ENCODE results near the gene TRMT2A.

TRMT2A gene

GRCh38 chr22:20142711-20143621 lies 25.9 kb upstream of the TRMT2A start:
- no peak for TF ChIP-seq CTCF (IDR thresholded peaks at IDR 0.05)
- no peak overlapping the region for H3K4me3 ChIP-seq
- H3K27ac ChIP-seq = no peak overlapping the region
- DNase-seq (ENCODE audit: low spot score) = no peak

- no peak for TF ChIP-seq CTCF (IDR thresholded peaks at IDR 0.05)
- no peak for DNase-seq (ENCODE audit: low spot score)
- no peak overlapping the region for H3K27ac ChIP-seq
- no peak overlapping the region for H3K4me3 ChIP-seq
Measured at GRCh38 chr22:20141186-20142077, 24.4 kb upstream of the TRMT2A start.

- TF ChIP-seq CTCF (IDR thresholded peaks at IDR 0.05) = no peak
Measured at GRCh38 chr22:20140521-20140964, 23.5 kb upstream of the TRMT2A start.

GRCh38 chr22:20140107-20140445 lies 23.1 kb upstream of the TRMT2A start:
- no peak overlapping the region for H3K4me3 ChIP-seq
- no peak overlapping the region for H3K27ac ChIP-seq
- no peak for TF ChIP-seq CTCF (IDR thresholded peaks at IDR 0.05)
- no peak for DNase-seq (ENCODE audit: low spot score)

More at GRCh38 chr22:20140521-20140964, 23.5 kb upstream of the TRMT2A start:
- DNase-seq (ENCODE audit: low spot score) = no peak
- Histone ChIP-seq H3K27ac (no peak overlapping the region), H3K4me3 (no peak overlapping the region)

- Histone ChIP-seq H3K27ac (no peak overlapping the region), H3K4me3 (no peak overlapping the region)
- TF ChIP-seq CTCF (IDR thresholded peaks at IDR 0.05) = no peak
- DNase-seq (ENCODE audit: low spot score) = no peak
Measured at GRCh38 chr22:20139391-20140106, 22.5 kb upstream of the TRMT2A start.

- DNase-seq (ENCODE audit: low spot score) = no peak
- TF ChIP-seq CTCF (IDR thresholded peaks at IDR 0.05) = no peak
- no peak overlapping the region for H3K4me3 ChIP-seq
- no peak overlapping the region for H3K27ac ChIP-seq
Measured at GRCh38 chr22:20138868-20139267, 21.8 kb upstream of the TRMT2A start.

Data from coronary artery (tissue), 2 donors.